ENCODE data around the gene CYP1B1.

GRCh38 chr2:38075507-38076151, at the start of gene CYP1B1:
- TF ChIP-seq POLR2A (IDR thresholded peaks at IDR 0.05) (no peak), CTCF (IDR thresholded peaks at IDR 0.05) (no peak)

All from testis (tissue), 2 donors.